ENCODE measurements around the gene OR2L2.

DNA sequence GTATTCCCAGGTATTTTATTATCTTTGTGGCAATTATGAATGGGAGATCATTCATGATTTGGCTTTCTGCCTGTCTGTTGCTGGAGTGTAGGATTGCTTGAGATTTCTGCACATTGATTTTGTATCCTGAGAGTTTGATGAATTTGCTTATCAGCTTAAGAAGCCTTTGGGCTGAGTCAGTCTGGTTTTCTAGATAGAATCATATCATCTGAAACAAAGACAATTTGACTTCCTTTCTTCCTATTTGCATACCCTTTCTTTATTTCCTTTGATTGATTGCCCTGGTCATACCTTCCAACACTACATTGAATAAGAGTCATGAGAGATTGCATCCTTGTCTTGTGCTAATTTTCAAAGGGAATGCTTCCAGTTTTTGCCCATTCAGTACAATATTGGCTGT lies 24.8 kb downstream of the OR2L2 start:
- TF ChIP-seq, protein P1, sequence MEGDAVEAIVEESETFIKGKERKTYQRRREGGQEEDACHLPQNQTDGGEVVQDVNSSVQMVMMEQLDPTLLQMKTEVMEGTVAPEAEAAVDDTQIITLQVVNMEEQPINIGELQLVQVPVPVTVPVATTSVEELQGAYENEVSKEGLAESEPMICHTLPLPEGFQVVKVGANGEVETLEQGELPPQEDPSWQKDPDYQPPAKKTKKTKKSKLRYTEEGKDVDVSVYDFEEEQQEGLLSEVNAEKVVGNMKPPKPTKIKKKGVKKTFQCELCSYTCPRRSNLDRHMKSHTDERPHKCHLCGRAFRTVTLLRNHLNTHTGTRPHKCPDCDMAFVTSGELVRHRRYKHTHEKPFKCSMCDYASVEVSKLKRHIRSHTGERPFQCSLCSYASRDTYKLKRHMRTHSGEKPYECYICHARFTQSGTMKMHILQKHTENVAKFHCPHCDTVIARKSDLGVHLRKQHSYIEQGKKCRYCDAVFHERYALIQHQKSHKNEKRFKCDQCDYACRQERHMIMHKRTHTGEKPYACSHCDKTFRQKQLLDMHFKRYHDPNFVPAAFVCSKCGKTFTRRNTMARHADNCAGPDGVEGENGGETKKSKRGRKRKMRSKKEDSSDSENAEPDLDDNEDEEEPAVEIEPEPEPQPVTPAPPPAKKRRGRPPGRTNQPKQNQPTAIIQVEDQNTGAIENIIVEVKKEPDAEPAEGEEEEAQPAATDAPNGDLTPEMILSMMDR (IDR thresholded peaks at IDR 0.05) = no peak
- TF ChIP-seq CHD2 (IDR thresholded peaks at IDR 0.05; ENCODE audit: low read length, partially characterized antibody) (no peak), JUNB (IDR thresholded peaks at IDR 0.05) (no peak), POLR2A (IDR thresholded peaks at IDR 0.05; ENCODE audit: low read length) (no peak), KDM1A (IDR thresholded peaks at IDR 0.05; ENCODE audit: low read depth) (no peak), RCOR1 (IDR thresholded peaks at IDR 0.05; ENCODE audit: low read depth, low read length) (no peak), MAFK (IDR thresholded peaks at IDR 0.05; ENCODE audit: partially characterized antibody) (no peak), HOXB13 (CRISPR knock-in tag; IDR thresholded peaks at IDR 0.05; ENCODE audit: low read depth) (no peak), EP300 (IDR thresholded peaks at IDR 0.05) (no peak), TP53 (CRISPR knock-in tag; IDR thresholded peaks at IDR 0.05) (no peak), CEBPB (IDR thresholded peaks at IDR 0.05) (no peak)
- TF ChIP-seq, protein P2, sequence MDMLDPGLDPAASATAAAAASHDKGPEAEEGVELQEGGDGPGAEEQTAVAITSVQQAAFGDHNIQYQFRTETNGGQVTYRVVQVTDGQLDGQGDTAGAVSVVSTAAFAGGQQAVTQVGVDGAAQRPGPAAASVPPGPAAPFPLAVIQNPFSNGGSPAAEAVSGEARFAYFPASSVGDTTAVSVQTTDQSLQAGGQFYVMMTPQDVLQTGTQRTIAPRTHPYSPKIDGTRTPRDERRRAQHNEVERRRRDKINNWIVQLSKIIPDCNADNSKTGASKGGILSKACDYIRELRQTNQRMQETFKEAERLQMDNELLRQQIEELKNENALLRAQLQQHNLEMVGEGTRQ (IDR thresholded peaks at IDR 0.05) = no peak
- TF ChIP-seq, protein P3, sequence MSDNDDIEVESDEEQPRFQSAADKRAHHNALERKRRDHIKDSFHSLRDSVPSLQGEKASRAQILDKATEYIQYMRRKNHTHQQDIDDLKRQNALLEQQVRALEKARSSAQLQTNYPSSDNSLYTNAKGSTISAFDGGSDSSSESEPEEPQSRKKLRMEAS (IDR thresholded peaks at IDR 0.05) = no peak

All from A549 (cell line).